HUES6 (cell line): ENCODE measurements around the gene ATPAF1.

ENCODE experiments used
- H3K27ac ChIP-seq: 2 replicates; pipeline ENCODE4 v1.7.0; 2013; ENCODE audit warnings: low read depth, mild to moderate bottlenecking, low read length, inconsistent platforms
- H3K27me3 ChIP-seq: 2 replicates; pipeline ENCODE4 v1.6.1; 2013; ENCODE audit warnings: low read length; ENCODE audit not compliant: control insufficient read depth, insufficient read depth
- H3K36me3 ChIP-seq: 2 replicates; pipeline ENCODE4 v1.6.1; 2013; ENCODE audit warnings: low read length; ENCODE audit not compliant: control insufficient read depth, insufficient read depth
- H3K4me1 ChIP-seq: 2 replicates; pipeline ENCODE4 v1.6.1; 2013; ENCODE audit warnings: low read length; ENCODE audit not compliant: control insufficient read depth, insufficient read depth
- H3K4me3 ChIP-seq: 2 replicates; pipeline ENCODE4 v1.5.1; 2013; ENCODE audit warnings: low read depth, low read length
- H3K9ac ChIP-seq: one replicate; pipeline ENCODE4 v1.6.1; 2013; ENCODE audit warnings: mild to moderate bottlenecking, low read length
- H3K9me3 ChIP-seq: 2 replicates; pipeline ENCODE4 v1.6.1; 2013; ENCODE audit warnings: low read depth, low read length; ENCODE audit not compliant: control insufficient read depth, insufficient read depth

Gene ATPAF1

DNA sequence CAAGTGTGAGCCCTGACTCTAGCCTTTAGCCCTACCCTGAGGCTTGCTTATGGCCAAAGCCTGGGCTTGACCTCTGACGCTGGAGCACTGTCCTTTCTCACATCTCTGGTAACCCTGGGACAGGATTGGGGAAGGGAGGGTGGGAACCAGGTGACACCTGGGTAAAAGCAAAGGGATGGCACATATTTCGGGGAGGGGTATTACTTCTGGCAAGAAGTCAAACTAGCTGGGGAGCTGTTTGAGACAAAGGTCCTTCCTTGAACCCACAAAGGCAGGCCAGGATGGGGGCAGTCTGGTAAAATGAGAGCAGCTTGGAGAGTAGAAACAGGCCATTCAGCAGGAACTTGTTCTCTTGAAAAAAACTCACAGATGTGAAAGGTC is 53.6 kb downstream of the ATPAF1 start:
- Histone ChIP-seq H3K4me3 (no peak overlapping the region), H3K27me3 (peaks cover 30% of the 10 kb centered on the region), H3K9me3 (no peaks in the 10 kb centered on the region), H3K36me3 (no peaks in the 10 kb centered on the region), H3K9ac (no peak overlapping the region), H3K4me1 (peaks cover 41% of the 10 kb centered on the region), H3K27ac (no peak overlapping the region)

DNA sequence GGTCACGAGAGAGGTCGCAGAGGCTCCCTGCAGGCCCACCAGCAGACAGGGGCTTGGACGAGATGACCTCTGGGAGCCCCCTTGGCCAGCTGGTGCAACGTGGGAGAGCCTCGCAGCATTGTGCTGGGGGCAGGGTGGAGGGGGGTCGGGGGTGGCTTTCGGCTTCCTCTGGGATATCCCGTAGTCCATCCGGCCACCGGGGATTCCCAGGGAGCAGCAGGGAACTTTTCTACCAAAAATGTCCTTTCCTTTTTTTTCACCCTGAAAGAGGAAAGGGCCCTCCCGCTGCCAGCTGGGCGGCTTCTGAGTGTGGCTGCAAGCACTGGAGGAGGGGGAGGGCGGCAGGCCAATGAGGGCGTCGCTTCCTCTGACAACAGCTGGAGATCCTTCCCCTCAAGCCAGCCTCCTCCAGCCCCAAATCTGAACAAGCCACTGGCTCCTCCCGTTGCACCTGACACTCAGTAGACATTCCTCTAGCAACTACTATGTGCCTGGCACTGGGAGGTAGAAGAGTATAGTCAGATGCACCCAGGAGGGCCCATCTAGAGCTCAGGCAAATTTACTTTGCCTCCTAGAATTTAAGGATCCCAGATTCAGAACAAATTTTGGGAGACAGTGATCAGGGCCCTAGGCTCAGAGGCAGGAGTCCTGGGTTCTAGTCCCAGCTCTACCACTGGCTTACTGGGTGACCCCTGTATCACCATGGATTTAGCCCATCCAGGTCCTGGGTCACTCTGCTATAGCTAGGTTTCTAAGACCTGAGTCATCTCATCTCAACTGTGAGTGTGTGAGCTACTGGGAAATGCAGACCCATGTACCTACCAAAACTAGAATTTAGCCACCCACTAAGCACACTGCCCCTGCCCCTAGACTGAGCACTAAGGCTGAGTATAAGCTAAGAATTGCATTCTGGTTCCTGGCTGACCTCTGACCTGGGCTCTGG is 54.2 kb downstream of the ATPAF1 start:
- Histone ChIP-seq H3K27ac (no peak overlapping the region), H3K27me3 (peaks cover 27% of the 10 kb centered on the region), H3K4me3 (no peak overlapping the region), H3K9ac (no peak overlapping the region), H3K9me3 (no peaks in the 10 kb centered on the region), H3K4me1 (peaks cover 41% of the 10 kb centered on the region), H3K36me3 (no peaks in the 10 kb centered on the region)

- Histone ChIP-seq H3K4me1 (peaks cover 41% of the 10 kb centered on the region), H3K27ac (no peak overlapping the region), H3K36me3 (no peaks in the 10 kb centered on the region), H3K27me3 (peaks cover 19% of the 10 kb centered on the region), H3K4me3 (no peak overlapping the region; the same call in 1 of the 2 replicates), H3K9me3 (no peaks in the 10 kb centered on the region), H3K9ac (no peak overlapping the region)
These were observed 55.1 kb downstream of the ATPAF1 start for GRCh38 chr1:46612937-46613660.

- H3K27me3 ChIP-seq, result peaks cover 9% of the 10 kb centered on the region
- no peaks in the 10 kb centered on the region for H3K9me3 ChIP-seq
- no peak overlapping the region for H3K9ac ChIP-seq
- no peak overlapping the region for H3K4me3 ChIP-seq
- peaks cover 41% of the 10 kb centered on the region for H3K4me1 ChIP-seq
- no peak overlapping the region; the same call in 1 of the 2 replicates for H3K27ac ChIP-seq
- no peaks in the 10 kb centered on the region for H3K36me3 ChIP-seq
These were observed 56.4 kb downstream of the ATPAF1 start for GRCh38 chr1:46611691-46612221.

DNA sequence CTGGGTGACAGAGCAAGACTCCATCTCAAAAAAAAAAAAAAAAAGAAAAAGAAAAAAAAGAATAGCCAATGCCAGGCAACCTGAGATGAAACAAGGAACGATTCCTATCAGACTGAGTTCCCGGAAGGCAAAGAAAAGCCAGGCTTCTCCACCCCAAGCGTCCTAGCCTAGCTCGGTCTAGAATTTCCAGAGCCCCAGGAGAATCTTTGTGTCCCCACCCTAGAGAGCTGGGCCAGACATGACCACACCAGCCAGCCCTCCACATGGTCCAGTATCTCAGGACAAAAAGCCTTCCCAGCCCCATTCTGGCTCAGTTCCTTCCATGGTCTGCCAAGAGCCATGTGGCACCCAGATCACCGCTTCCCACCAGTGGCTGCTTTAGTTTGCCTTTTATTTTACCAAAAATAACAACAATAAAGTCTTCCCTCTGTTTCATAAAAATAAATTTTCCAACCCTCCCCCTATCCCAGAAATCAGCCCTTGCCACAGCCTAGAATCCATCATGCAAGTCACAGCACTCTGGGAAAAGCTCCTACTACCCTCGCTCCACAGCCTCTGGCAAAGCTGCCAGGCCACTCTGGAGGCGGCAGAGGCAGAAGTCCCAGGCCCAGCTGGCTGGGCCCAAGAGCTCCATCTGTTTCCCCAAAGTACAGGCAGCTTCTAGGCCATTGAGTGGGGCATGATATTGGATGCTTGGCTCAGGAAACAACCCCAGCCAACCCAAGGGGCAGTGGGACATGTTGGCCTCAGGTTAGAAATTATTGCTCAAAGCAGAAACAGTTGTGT is 60.6 kb downstream of the ATPAF1 start:
- Histone ChIP-seq H3K36me3 (no peaks in the 10 kb centered on the region), H3K27ac (no peak overlapping the region), H3K27me3 (no peaks in the 10 kb centered on the region), H3K4me3 (no peak overlapping the region), H3K9ac (no peak overlapping the region), H3K4me1 (peaks cover 22% of the 10 kb centered on the region), H3K9me3 (no peaks in the 10 kb centered on the region)

GRCh38 chr1:46606255-46606965 is 61.8 kb downstream of the ATPAF1 start:
- no peak overlapping the region for H3K9ac ChIP-seq
- H3K27me3 ChIP-seq, result no peaks in the 10 kb centered on the region
- no peaks in the 10 kb centered on the region for H3K36me3 ChIP-seq
- no peak overlapping the region for H3K4me3 ChIP-seq
- no peaks in the 10 kb centered on the region for H3K9me3 ChIP-seq
- H3K4me1 ChIP-seq, result peaks cover 14% of the 10 kb centered on the region
- H3K27ac ChIP-seq, result no peak overlapping the region

- no peaks in the 10 kb centered on the region for H3K9me3 ChIP-seq
- no peak overlapping the region for H3K9ac ChIP-seq
- no peak overlapping the region for H3K4me3 ChIP-seq
- H3K4me1 ChIP-seq, result peaks cover 10% of the 10 kb centered on the region
- H3K27me3 ChIP-seq, result no peaks in the 10 kb centered on the region
- H3K36me3 ChIP-seq, result no peaks in the 10 kb centered on the region
- no peak overlapping the region for H3K27ac ChIP-seq
These were observed 62.9 kb downstream of the ATPAF1 start for GRCh38 chr1:46605232-46605631.

DNA sequence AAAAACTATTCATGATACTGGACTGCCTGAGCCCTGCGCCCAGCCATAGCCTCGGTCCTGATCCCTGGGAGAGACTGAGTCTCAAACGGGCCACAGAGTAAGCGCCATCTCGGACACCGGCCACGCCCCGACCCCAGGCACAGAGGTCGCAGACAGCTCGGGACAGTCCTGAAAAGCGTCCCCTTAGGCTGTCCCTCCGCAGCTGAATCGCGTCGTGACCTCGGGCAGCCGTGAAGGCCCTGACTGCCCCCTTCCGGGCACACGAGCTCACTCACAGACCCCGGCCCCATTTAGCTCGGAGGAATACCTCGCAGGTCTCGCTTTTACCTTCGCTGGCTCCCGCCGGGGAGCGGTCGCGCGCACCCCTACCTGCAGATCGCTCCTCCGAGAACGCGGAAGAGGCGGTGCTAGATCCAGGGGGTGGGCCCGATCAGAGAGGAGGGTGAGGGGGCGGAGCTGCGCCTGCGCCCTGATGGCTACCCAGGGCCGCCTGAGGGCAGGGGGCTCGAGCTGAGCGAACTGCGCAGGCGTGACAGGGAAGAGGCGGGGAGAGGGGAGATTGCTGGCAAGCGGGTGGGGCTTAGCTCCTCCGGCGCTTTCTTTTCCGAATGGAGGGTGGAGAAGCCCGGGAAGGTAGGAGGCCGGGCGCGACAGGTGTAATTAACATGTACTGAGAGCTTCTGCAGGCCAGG is 64.2 kb downstream of the ATPAF1 start, which contains the start of gene MKNK1:
TSS of gene MKNK1 (minus strand) at position 411 of the 692 bp plus-strand sequence. CDS start 20,941 bp downstream, outside the sequence.
- no peaks in the 10 kb centered on the region for H3K9me3 ChIP-seq
- no peaks in the 10 kb centered on the region for H3K27me3 ChIP-seq
- no peak within 1 kb of the TSS for H3K27ac ChIP-seq
- peak within 1 kb of the TSS; percentile 87 for H3K4me3 ChIP-seq
- H3K4me1 ChIP-seq, result peaks cover 10% of the 10 kb centered on the region
- H3K9ac ChIP-seq, result peak within 1 kb of the TSS; percentile 49
- H3K36me3 ChIP-seq, result no peaks in the 10 kb centered on the region

DNA sequence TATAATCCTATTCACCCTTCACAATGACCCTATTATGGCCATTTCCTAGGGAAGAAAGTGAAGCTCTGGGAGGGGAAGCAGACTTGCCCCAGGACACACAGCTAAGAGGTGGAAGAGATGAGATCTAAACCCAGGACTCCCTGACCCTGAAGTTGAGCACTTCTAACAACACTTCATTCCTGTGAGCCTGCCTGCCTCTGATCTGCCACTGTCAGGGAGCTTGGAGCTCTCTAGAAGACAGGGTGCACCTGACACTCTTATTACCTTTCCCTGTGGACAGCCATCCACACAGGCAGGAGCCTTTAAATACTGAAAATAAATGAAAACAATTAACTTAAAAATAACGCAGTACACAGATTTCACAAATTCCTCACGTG is 64.7 kb downstream of the ATPAF1 start:
- no peaks in the 10 kb centered on the region for H3K9me3 ChIP-seq
- no peak overlapping the region for H3K27ac ChIP-seq
- H3K36me3 ChIP-seq, result no peaks in the 10 kb centered on the region
- H3K9ac ChIP-seq, result peak overlapping the region; percentile 49
- peaks cover 10% of the 10 kb centered on the region for H3K4me1 ChIP-seq
- no peaks in the 10 kb centered on the region for H3K27me3 ChIP-seq
- peak overlapping the region; percentile 87 for H3K4me3 ChIP-seq
